ENCODE results near the gene SLC12A9.
"Not testable (repeated sequence)": the region's sequence is repeated elsewhere in the genome, so short reads cannot be mapped to it uniquely, and the experiment has no call there.

Gene SLC12A9

GRCh38 chr7:100852048-100852872 lies at the start of gene SLC12A9:
SLC12A9 (plus strand) TSS chr7:100852713; CDS start chr7:100854198, 1,485 bp downstream.
- peak; percentile 97 for DNase-seq

GRCh38 chr7:100802951-100803350 lies 49.6 kb upstream of the SLC12A9 start:
- DNase-seq = peak; percentile 22

- peak; percentile 95 for DNase-seq
Observed at GRCh38 chr7:100803398-100804161, 48.9 kb upstream of the SLC12A9 start.

- DNase-seq = no peak
Observed at GRCh38 chr7:100804681-100805431, 47.7 kb upstream of the SLC12A9 start.

GRCh38 chr7:100806276-100806675 lies 46.2 kb upstream of the SLC12A9 start:
- no peak for DNase-seq

- DNase-seq = not testable (repeated sequence)
Observed at GRCh38 chr7:100806883-100807282, 45.6 kb upstream of the SLC12A9 start.

- no peak for DNase-seq
Observed at GRCh38 chr7:100808354-100808875, 44.1 kb upstream of the SLC12A9 start.

- no peak for DNase-seq
Observed at GRCh38 chr7:100811480-100811879, 41.0 kb upstream of the SLC12A9 start.

- no peak for DNase-seq
Observed at GRCh38 chr7:100812729-100813128, 39.8 kb upstream of the SLC12A9 start.

GRCh38 chr7:100816515-100816914 lies 36.0 kb upstream of the SLC12A9 start:
- DNase-seq = not testable (repeated sequence)

- DNase-seq = no peak
Observed at GRCh38 chr7:100817097-100817496, 35.4 kb upstream of the SLC12A9 start.

- no peak for DNase-seq
Observed at GRCh38 chr7:100818366-100818765, 34.1 kb upstream of the SLC12A9 start.

- DNase-seq = no peak
Observed at GRCh38 chr7:100818825-100819224, 33.7 kb upstream of the SLC12A9 start.

GRCh38 chr7:100819586-100819985 lies 32.9 kb upstream of the SLC12A9 start:
- DNase-seq = no peak

GRCh38 chr7:100822236-100823139 lies 30.0 kb upstream of the SLC12A9 start:
- DNase-seq = no peak

- no peak for DNase-seq
Observed at GRCh38 chr7:100823140-100823525, 29.4 kb upstream of the SLC12A9 start.

GRCh38 chr7:100823534-100823933 lies 29.0 kb upstream of the SLC12A9 start:
- DNase-seq = no peak

- no peak for DNase-seq
Observed at GRCh38 chr7:100824499-100825214, 27.9 kb upstream of the SLC12A9 start.

- DNase-seq = no peak
Observed at GRCh38 chr7:100825215-100825671, 27.3 kb upstream of the SLC12A9 start.

GRCh38 chr7:100825751-100826513 lies 26.6 kb upstream of the SLC12A9 start:
- peak; percentile 81 for DNase-seq
